Measurements from ENCODE around the gene RTTN. TPM values are rescaled to one million over a fixed set of nuclear protein-coding genes. Genes with fewer than 3 reads are reported as not detected.

The RTTN gene
- polyA plus RNA-seq, 2 of the 4 experiments (the other 2 are of a cell fraction), result 8.4 to 24.6 TPM

DNA sequence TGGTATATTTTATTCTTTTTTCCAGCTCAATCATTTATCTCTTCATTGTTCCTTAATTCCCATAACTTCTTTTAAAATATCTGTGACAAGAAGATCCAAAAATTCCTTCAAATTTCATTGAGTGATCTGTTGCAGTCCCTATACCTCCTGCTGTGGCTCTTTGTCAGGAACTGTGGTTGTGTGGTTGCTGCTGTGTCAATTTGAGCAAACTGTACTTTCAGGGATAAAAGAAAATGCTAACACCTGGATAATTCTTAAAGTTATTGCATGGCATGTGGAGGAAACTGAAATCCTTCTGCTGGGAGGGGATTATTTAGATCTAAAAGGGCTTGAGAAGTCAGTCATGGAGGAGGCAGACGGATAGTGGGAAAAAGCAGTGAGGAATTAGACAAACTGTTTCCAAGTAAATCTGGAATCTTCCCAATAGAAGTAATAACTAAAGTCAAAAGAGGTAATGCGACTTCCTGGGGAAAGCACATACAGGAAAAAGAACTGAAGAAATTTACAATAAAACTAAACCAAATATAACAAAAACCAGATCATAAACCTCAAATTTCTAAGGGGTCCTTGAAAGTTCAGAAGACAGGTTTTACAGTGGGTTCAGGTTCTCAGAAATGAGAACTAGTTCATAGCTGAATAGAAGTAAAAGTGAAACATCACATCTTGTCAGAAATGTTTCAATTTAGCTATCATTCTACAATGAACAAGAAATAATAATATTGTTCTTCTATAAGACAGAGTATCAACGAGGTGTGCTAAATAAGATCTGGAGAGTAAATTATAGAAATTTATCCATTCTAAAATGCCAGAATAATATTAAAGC lies 224.3 kb downstream of the RTTN start:
- TF ChIP-seq MAZ (IDR thresholded peaks at IDR 0.05; ENCODE audit: borderline replicate concordance, low read depth, low read length) (no peak), HOXB13 (CRISPR knock-in tag; IDR thresholded peaks at IDR 0.05; ENCODE audit: low read depth) (no peak), RARB (CRISPR knock-in tag; IDR thresholded peaks at IDR 0.05) (no peak), SMC3 (IDR thresholded peaks at IDR 0.05) (no peak), FOSB (CRISPR knock-in tag; IDR thresholded peaks at IDR 0.05) (no peak), FOSL2 (IDR thresholded peaks at IDR 0.05) (no peak), FOSL2 (CRISPR knock-in tag; IDR thresholded peaks at IDR 0.05) (no peak), ZNF302 (CRISPR knock-in tag; IDR thresholded peaks at IDR 0.05) (no peak), ZC3H11A (IDR thresholded peaks at IDR 0.05) (no peak), EHF (CRISPR knock-in tag; IDR thresholded peaks at IDR 0.05) (no peak), HEYL (CRISPR knock-in tag; IDR thresholded peaks at IDR 0.05) (no peak), PHF8 (IDR thresholded peaks at IDR 0.05; ENCODE audit: borderline replicate concordance, low read depth) (no peak), FOXS1 (CRISPR knock-in tag; IDR thresholded peaks at IDR 0.05) (no peak), ESRRA (IDR thresholded peaks at IDR 0.05; ENCODE audit: borderline replicate concordance, low read length) (no peak)
- TF ChIP-seq, protein P1, sequence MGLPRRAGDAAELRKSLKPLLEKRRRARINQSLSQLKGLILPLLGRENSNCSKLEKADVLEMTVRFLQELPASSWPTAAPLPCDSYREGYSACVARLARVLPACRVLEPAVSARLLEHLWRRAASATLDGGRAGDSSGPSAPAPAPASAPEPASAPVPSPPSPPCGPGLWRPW (IDR thresholded peaks at IDR 0.05), result no peak
- TF ChIP-seq, protein P2, sequence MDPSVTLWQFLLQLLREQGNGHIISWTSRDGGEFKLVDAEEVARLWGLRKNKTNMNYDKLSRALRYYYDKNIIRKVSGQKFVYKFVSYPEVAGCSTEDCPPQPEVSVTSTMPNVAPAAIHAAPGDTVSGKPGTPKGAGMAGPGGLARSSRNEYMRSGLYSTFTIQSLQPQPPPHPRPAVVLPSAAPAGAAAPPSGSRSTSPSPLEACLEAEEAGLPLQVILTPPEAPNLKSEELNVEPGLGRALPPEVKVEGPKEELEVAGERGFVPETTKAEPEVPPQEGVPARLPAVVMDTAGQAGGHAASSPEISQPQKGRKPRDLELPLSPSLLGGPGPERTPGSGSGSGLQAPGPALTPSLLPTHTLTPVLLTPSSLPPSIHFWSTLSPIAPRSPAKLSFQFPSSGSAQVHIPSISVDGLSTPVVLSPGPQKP (IDR thresholded peaks at IDR 0.05; ENCODE audit: low read depth, low read length), result no peak
- TF ChIP-seq, protein P3, sequence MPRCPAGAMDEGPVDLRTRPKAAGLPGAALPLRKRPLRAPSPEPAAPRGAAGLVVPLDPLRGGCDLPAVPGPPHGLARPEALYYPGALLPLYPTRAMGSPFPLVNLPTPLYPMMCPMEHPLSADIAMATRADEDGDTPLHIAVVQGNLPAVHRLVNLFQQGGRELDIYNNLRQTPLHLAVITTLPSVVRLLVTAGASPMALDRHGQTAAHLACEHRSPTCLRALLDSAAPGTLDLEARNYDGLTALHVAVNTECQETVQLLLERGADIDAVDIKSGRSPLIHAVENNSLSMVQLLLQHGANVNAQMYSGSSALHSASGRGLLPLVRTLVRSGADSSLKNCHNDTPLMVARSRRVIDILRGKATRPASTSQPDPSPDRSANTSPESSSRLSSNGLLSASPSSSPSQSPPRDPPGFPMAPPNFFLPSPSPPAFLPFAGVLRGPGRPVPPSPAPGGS (IDR thresholded peaks at IDR 0.05), result no peak
- TF ChIP-seq, protein P4, sequence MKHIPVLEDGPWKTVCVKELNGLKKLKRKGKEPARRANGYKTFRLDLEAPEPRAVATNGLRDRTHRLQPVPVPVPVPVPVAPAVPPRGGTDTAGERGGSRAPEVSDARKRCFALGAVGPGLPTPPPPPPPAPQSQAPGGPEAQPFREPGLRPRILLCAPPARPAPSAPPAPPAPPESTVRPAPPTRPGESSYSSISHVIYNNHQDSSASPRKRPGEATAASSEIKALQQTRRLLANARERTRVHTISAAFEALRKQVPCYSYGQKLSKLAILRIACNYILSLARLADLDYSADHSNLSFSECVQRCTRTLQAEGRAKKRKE (CRISPR knock-in tag; IDR thresholded peaks at IDR 0.05; ENCODE audit: low read depth), result no peak
- DNase-seq (ENCODE audit: low read depth in 1 of 2, low spot score in 1 of 2), result no peak
- ATAC-seq, result no peak
- CTCF ChIA-PET, result no interaction called here
- POLR2A ChIA-PET, result no interaction called here
- FAIRE-seq, result no peak
- WGBS (ENCODE audit: missing lambda C conversion rate), result 92% methylated on average over 3 of the region's 3 CpGs
- Histone ChIP-seq H3K4me3 (no peak overlapping the region), H3K4me1 (no peaks in the 10 kb centered on the region), H3K27ac (no peak overlapping the region), H3K4me2 (no peak overlapping the region), H3K9me3 (peaks cover 11% of the 10 kb centered on the region; the same call in 2 of the 3 replicates)

DNA sequence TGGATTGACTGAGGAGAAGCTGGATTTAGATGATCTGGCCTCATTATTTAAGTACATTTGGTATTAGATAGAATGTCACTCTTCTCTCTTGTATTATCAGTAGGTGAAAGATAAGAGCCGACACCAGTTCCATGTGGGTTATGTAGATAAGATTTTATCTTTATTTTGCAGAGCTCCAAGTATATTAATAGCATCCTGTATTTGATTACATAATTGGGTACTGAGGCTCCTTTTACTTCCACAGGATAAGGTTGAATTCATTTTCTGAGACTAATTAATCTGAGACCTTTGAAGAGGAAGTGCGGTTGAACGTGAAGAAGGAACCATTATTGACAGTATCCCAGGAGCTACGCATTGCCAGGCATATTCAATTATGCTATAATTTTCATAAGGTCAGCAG lies 225.0 kb downstream of the RTTN start:
- POLR2A ChIA-PET, result no interaction called here
- peaks cover 12% of the 10 kb centered on the region; the same call in 2 of the 3 replicates for H3K9me3 ChIP-seq
- WGBS (ENCODE audit: missing lambda C conversion rate), result 97% methylated on average over 4 of the region's 4 CpGs
- TF ChIP-seq ZSCAN20 (CRISPR knock-in tag; IDR thresholded peaks at IDR 0.05) (no peak), EHF (CRISPR knock-in tag; IDR thresholded peaks at IDR 0.05) (no peak), HOXA7 (CRISPR knock-in tag; IDR thresholded peaks at IDR 0.05) (no peak), NPAS2 (CRISPR knock-in tag; IDR thresholded peaks at IDR 0.05; ENCODE audit: borderline replicate concordance) (no peak), RARB (CRISPR knock-in tag; IDR thresholded peaks at IDR 0.05) (no peak), NR3C1 (IDR thresholded peaks at IDR 0.05) (no peak), RAD21 (conservative IDR thresholded peaks at IDR 0.05 in 1 of 2, IDR thresholded peaks at IDR 0.05 in 1 of 2) (no peak), ESRRA (IDR thresholded peaks at IDR 0.05; ENCODE audit: borderline replicate concordance, low read length) (no peak), FOSL2 (IDR thresholded peaks at IDR 0.05) (no peak), FOSL2 (CRISPR knock-in tag; IDR thresholded peaks at IDR 0.05) (no peak)
- no peaks in the 10 kb centered on the region for H3K4me1 ChIP-seq
- FAIRE-seq (no peak), DNase-seq (ENCODE audit: low read depth in 1 of 2, low spot score in 1 of 2) (no peak), ATAC-seq (no peak)
- CTCF ChIA-PET, result no interaction called here
- H3K4me3 ChIP-seq, result no peak overlapping the region
- H3K4me2 ChIP-seq, result no peak overlapping the region
- H3K27ac ChIP-seq, result no peak overlapping the region

Measured in A549 (cell line).